NCI-H510A (cell line): Measurements from ENCODE around the gene TCF7L2.

Experiments used
- DNase-seq: peaks from one replicate; lab custom pipeline; 2025; lab: John Stamatoyannopoulos, UW

TCF7L2 gene

DNA sequence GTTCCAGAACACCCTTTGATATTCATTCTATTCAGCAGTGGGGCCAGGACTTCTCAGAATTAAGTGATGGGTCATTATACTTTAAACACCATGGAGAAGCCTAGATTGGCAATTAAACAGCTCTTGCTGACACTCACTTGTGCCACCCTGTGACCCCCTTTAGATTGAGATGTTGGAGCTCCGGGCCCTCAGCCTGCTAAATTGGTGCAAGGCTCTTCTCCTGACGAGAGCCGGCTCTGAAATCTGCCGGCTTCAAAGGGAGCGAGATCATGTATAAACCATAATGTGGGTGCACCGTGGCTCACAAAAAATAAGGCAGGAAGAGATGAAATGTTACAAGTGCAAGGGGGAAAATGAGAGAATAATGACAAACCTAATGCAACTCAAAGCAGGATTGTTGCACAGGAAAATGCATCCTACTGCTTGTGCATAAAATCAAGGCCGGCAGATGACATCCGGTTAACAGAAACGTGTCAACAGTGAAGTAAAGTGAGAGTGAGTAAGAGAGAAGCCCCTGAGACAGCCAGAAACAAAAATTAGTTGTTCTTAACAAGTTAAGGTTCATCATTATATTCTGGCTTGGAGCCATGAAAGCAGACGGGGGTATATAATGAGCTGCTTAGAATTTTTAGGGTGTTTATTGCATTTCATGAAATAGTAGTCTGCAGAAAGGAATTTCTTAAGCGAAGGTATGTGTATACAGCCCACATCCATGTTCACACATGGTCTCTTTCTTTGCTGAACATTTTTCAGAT is 198.2 kb downstream of the TCF7L2 start:
- no peak for DNase-seq

- no peak for DNase-seq
Measured at GRCh38 chr10:113148901-113149300, 198.9 kb downstream of the TCF7L2 start.

GRCh38 chr10:113149626-113150025 is 199.6 kb downstream of the TCF7L2 start:
- no peak for DNase-seq

GRCh38 chr10:113151190-113151666 is 201.2 kb downstream of the TCF7L2 start:
- no peak for DNase-seq

- DNase-seq: no peak
Measured at GRCh38 chr10:113153493-113154102, 203.6 kb downstream of the TCF7L2 start.

DNA sequence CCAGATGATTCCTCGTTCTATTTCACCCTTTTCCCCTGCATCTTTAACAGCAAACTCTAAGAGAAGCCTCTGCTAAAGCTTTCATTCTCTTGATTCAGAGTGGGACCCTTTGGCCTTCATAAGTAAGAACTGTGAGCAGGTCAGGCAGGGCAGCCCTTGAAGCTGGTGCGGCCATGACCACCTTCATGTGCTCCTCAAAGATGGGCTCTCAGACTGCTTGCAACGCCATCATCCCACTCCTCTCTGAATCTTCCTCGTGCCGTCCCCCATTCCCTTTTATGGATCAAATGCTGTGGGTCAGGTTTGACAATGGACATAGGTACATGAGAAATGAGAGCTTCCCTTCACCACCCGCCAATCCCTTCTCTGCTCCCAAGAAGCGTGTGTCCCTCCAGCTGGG is 207.4 kb downstream of the TCF7L2 start:
- no peak for DNase-seq

DNA sequence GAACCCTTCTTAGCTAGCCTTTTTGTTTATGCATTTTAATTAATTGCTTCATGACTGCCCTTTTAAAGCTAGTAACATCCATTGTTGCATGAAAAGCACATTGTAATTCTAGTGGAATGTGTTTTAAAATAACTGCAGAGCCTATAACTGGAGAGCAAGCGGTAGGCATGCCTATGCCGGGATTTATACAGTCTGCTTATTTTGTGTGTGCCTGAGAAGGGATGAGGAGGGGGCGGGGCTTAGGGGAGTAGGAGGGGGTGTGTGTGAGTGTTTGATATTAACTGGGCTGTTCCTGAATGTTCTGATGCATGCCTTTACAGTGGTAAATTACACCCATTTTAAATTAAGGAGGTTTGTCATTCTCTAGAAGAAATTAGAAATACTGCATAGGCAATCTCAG is 208.1 kb downstream of the TCF7L2 start:
- no peak for DNase-seq

GRCh38 chr10:113159563-113159962 is 209.5 kb downstream of the TCF7L2 start:
- DNase-seq: no peak

- DNase-seq: no peak
Measured at GRCh38 chr10:113160641-113161040, 210.6 kb downstream of the TCF7L2 start.

- no peak for DNase-seq
Measured at GRCh38 chr10:113161066-113161465, 211.0 kb downstream of the TCF7L2 start.

DNA sequence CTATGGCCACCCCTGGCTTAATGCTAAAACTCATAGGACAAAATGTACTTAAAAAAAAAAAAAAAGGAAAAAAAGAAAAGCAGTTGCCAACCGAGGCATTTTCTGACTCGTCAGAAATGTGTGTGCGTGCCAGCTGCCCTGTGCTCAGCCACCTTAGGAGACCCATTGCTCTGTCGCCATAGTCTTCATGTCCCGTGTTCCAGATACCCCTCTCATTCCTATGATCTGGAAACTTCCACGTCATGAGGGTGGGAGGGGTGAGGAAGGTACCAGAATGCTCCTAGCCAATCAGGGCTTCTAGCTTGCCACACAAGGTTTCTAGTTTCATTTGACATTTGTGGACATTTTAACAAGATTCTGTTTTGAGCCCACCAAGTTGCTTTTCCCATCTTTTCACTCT is 212.9 kb downstream of the TCF7L2 start:
- DNase-seq: no peak

GRCh38 chr10:113165673-113166072 is 215.6 kb downstream of the TCF7L2 start:
- no peak for DNase-seq

GRCh38 chr10:113167702-113168101 is 217.7 kb downstream of the TCF7L2 start:
- no peak for DNase-seq

DNA sequence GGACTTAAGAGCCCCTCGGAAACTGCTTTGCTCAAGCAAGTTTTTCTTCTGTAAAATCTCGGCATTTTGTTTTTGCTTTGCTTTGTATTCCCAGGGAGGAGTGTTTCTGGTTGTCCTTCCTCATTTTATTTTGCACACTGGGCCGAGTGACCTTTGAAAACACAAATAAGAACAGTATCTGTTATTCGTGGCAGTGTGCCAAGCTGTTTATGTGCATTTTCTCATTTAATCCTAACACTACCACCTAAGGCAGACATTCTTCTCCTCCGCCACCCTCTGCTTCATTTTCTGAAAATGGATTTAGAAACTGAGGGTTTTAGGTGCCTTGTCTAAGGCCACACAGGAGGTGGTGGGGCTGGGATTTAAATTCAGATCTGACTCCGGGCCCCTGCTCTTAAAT is 218.5 kb downstream of the TCF7L2 start:
- DNase-seq: no peak

DNA sequence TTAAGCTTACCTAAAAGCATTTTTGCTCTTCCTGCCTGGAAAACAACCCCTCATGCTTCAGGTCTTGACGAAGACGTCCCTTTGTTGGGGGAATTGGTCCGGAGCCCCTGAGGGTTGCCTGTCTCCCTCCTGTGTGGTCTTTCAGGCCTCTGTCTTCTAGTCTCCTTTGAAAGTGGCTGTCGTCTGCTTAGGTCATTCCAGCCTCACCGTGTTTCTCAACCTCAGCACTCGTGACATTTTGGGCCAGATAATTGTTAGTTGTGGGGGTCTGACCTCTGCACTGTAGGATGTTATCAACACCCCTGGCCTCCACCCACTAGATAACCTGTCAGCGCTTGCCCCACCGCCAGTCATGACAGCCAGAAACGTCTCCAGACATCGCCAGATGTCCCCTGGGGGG is 219.1 kb downstream of the TCF7L2 start:
- DNase-seq: no peak

- DNase-seq: no peak
Measured at GRCh38 chr10:113169853-113170460, 219.9 kb downstream of the TCF7L2 start.

- no peak for DNase-seq
Measured at GRCh38 chr10:113171662-113172061, 221.6 kb downstream of the TCF7L2 start.

DNA sequence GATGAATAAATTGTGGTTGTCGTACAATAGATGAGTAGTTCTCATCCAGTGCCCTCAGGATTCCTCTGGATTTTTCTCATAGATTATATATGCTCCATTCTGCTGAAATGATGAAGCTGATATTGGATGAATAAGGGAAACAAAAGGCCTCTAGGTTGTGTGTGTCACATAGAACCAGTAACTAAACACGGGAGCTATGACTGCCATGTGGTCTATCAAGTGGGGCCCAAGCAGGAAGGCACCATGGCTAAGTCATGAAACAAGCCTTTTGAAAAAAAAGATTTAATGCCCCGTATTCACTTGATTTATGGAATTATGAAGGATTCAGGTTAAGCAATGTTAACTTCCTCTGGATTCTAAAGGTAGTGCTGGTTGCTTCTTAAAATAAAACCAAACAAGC is 225.1 kb downstream of the TCF7L2 start:
- no peak for DNase-seq

DNA sequence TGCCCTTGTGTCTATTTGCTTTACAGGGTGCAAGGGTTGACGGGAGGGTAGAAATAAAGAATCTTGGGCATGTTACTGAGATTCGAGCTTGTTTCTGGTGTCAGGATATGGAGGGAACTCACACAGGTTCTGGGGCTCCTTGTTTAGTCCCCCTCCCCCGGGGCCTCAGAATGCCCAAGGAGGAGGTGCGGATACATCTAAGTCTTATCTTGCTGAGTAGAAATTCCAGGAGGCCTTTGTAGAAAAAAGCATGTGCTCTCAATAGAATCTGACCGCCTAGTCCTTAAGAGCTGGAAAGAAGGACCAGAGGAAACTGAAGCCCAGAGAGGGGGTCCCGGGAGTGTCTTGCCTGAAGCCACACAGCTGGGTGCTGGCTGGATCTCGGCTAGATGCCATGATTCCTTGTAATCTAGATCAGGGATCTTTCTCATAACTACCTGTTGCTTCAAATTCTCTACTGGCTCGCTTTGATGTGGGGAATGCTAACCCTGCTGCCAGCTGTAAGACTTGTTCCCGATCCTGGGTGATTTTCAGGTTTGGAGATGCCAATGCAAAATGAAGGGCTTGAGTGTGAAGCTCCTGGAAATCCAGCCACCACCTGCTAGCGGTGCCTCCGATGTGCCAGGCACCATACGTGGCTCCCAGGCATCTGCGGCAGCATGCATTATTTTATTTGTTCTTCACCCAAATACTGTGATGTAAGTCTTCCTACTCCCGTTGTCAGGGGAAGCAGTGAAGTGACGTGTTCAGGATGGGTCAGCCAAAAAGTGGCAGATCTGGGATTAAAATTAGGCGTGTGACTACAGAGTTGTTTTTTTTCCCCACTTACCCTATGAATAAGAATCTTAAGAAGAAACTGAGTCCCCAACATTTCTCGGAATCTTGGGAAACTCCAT is 226.0 kb downstream of the TCF7L2 start:
- no peak for DNase-seq

DNA sequence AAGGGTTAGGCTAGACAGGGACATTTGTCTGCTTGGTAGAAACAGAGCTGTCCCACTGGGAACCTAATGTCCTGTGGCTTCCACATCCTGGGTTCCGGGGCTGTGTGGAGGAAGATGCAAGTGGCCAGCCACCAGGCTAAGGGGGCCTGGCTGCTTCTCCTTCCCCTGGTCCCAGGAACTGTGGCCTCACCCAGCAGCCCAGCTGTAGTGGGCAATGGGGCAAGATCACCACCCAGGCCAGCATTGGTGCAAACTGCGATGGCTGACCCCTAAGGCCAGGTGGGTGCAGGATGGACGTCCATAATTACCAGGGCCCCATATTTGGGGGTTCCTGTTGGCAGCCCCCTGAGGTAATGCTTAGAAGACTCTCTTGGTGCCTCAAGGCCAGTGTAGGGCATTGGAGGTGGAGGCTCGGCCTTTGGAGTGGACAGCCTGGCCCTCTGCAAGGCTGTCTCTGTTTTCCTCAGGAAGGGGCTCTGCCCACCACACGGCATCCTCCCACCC is 226.7 kb downstream of the TCF7L2 start:
- no peak for DNase-seq

DNA sequence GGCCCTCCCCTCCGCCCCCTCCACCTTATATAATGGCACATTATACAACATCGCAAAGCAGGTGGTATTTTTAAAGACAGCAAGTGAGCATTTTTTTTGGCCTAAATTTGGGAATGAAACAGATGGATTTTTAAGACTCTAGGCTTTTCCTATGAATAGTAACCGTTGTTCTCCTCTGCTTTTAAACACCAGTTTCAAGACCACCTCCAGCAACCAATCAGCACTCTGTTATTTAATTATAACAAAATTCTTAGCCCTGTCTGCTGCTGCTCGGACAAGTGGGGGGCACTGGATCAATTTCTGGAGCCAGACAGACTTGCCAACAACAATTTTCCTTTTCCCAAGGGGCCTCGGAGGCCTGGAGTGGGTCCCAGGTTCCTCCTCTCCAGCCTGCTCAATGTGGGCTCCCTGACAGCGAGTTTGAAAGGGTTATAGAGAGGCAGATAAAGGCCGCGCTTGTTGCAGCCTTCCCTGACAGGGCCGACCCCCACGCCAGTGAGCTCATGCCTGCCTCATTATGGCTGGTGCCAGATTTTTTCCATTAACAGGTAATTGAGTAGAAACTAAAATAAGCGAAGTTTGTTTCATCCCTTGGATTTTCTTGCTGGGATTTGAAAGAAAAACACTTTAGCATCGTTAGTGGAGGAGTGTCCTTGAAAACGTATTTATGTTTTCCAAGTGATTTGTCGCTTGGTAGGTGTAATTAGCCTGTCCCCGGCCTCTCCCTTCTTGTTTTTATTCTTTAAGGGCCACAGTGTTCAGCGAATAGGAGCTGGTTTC is 227.3 kb downstream of the TCF7L2 start:
- no peak for DNase-seq
